K562 (cell line): ENCODE results near the gene ECHDC1. TPM values are rescaled to one million over a fixed set of nuclear protein-coding genes. Genes with fewer than 3 reads are reported as not detected.

Experiments used
- ATAC-seq: fragments of 200-7000 bp; cut with Tn5 transposase; 3 replicates; pipeline ENCODE4 v1.9.1; 2020; ENCODE audit warnings: moderate library complexity
- BruUV-seq: library from RNA; stranded (reverse); fragments of 400-500 nt; replicated peaks from 2 replicates; lab custom pipeline; 2021; lab: Mats Ljungman, UMichigan
- CTCF ChIA-PET: fragments of 300-600 bp; formaldehyde crosslinking; extraction: SDS; loops from one replicate; lab custom pipeline; 2021; ENCODE audit warnings: low intra/inter-chr PET ratio; lab: Yijun Ruan, JAX
- POLR2A ChIA-PET: fragments of 300-600, 350-650 bp; sonication (Branson Sonifier 250); formaldehyde crosslinking; extraction: SDS; loops from one replicate; lab custom pipeline; 2021; ENCODE audit warnings: antibody characterized with exemption, inconsistent platforms; lab: Yijun Ruan, JAX
- DNase-seq, 4 experiments: peaks; one replicate each; pipeline versions ENCODE4 v3.0.0 to v3.0.0-alpha.2; 2011 to 2018; ENCODE audit warnings: low spot score in 3 of 4, mixed read lengths in 3 of 4; ENCODE audit errors: extremely low read depth in 1 of 4
- FAIRE-seq: peaks from 2 replicates; lab custom pipeline; 2011; peaks lifted over from hg19 to GRCh38; lab: Jason Lieb, UNC
- H2AFZ ChIP-seq: 2 replicates; pipeline ENCODE4 v1.6.0; 2011; ENCODE audit warnings: low read depth, low read length, control low read depth, inconsistent platforms
- H3K27ac ChIP-seq: fragments of 200-600 bp; 3 replicates; pipeline ENCODE4 v1.8.0; 2011; ENCODE audit warnings: low read depth, mild to moderate bottlenecking, control low read depth, inconsistent platforms, low read length, moderate library complexity, mixed read lengths; ENCODE audit errors: extremely low read depth
- H3K27me3 ChIP-seq, 2 experiments: fragments of 300-600 bp in 1 of 2; 2 replicates in 1 of 2; 3 replicates in 1 of 2; pipeline versions ENCODE4 v1.6.0 to v1.8.0; 2011; ENCODE audit warnings: inconsistent platforms in 2 of 2, low read length in 2 of 2, mild to moderate bottlenecking in 1 of 2, mixed read lengths in 1 of 2, moderate library complexity in 1 of 2; ENCODE audit not compliant: control insufficient read depth in 2 of 2, insufficient read depth in 2 of 2
- H3K36me3 ChIP-seq: fragments of 300-600 bp; 3 replicates; pipeline ENCODE4 v1.8.0; 2011; ENCODE audit warnings: mild to moderate bottlenecking, low read length, inconsistent platforms; ENCODE audit not compliant: control insufficient read depth, insufficient read depth
- H3K4me1 ChIP-seq, 2 experiments: fragments of 200-600 bp in 1 of 2; replicated peaks in 1 of 2; 2 replicates in 1 of 2; 3 replicates in 1 of 2; pipeline versions ENCODE4 v1.5.1 to v1.8.0; 2011; ENCODE audit warnings: inconsistent platforms in 2 of 2, low read length in 2 of 2, mild to moderate bottlenecking in 1 of 2, mixed read lengths in 1 of 2, moderate library complexity in 1 of 2; ENCODE audit not compliant: control insufficient read depth in 2 of 2, insufficient read depth in 2 of 2
- H3K4me2 ChIP-seq: 2 replicates; pipeline ENCODE4 v1.6.1; 2011; ENCODE audit warnings: low read length, control low read depth, inconsistent platforms, mixed read lengths; ENCODE audit not compliant: insufficient read depth
- H3K4me3 ChIP-seq: fragments of 200-600 bp; sonication (generic), shearing (Covaris generic); 2 replicates; pipeline ENCODE4 v1.5.1; 2016; ENCODE audit warnings: control low read depth, inconsistent platforms
- H3K79me2 ChIP-seq: fragments of 200-600 bp; 3 replicates; pipeline ENCODE4 v1.8.0; 2011; ENCODE audit warnings: low read length, inconsistent platforms; ENCODE audit not compliant: control insufficient read depth, insufficient read depth
- H3K9ac ChIP-seq, 2 experiments: 2 replicates each; pipeline versions ENCODE4 v1.6.0 to v1.6.1; 2011; ENCODE audit warnings: low read depth in 2 of 2, low read length in 2 of 2, control low read depth in 1 of 2, inconsistent platforms in 1 of 2, mild to moderate bottlenecking in 1 of 2, mixed read lengths in 1 of 2; ENCODE audit not compliant: insufficient read depth in 1 of 2
- H3K9me1 ChIP-seq: one replicate; pipeline ENCODE4 v1.6.0; 2011; ENCODE audit warnings: inconsistent platforms, mild to moderate bottlenecking, low read length, moderate library complexity; ENCODE audit not compliant: control insufficient read depth, insufficient read depth
- H3K9me3 ChIP-seq: replicated peaks from 2 replicates; pipeline ENCODE4 v1.5.1; 2011; ENCODE audit warnings: low read depth, low read length, inconsistent platforms; ENCODE audit not compliant: control insufficient read depth, insufficient read depth
- H4K20me1 ChIP-seq: replicated peaks from 2 replicates; pipeline ENCODE4 v1.6.1; 2011; ENCODE audit warnings: low read length, inconsistent platforms, mixed read lengths; ENCODE audit not compliant: control insufficient read depth, insufficient read depth
- AFF1 ChIP-seq, 2 experiments: fragments of 450-650 bp; IDR thresholded peaks; 2 replicates each; pipeline ENCODE4 v1.6.1; 2018; ENCODE audit warnings: mild to moderate bottlenecking in 2 of 2, low read depth in 1 of 2; ENCODE audit not compliant: partially characterized antibody in 2 of 2
- CHD4 ChIP-seq: fragments of 200-600 bp; sonication (generic); IDR thresholded peaks from 3 replicates; pipeline ENCODE4 v1.6.1; 2012; ENCODE audit warnings: low read depth, mild to moderate bottlenecking, mixed read lengths, low read length, inconsistent platforms; ENCODE audit not compliant: insufficient read depth, insufficient replicate concordance, poor library complexity, severe bottlenecking
- CSDE1 ChIP-seq, 2 experiments: fragments of 450-650 bp; IDR thresholded peaks; 2 replicates each; pipeline ENCODE4 v1.6.1; 2016; ENCODE audit warnings: mild to moderate bottlenecking in 1 of 2
- HBP1 ChIP-seq: fragments of 450-650 bp; formaldehyde crosslinking; IDR thresholded peaks from 2 replicates; pipeline ENCODE4 v1.4.0; 2022; ENCODE audit warnings: missing genetic modification characterization
- SAFB ChIP-seq: fragments of 200-400 bp; formaldehyde crosslinking; IDR thresholded peaks from 2 replicates; pipeline ENCODE4 v1.6.1; 2017; ENCODE audit warnings: low read depth, low read length, borderline replicate concordance
- UBTF ChIP-seq, 2 experiments: IDR thresholded peaks; 2 replicates each; pipeline ENCODE4 v1.6.1; 2012; ENCODE audit warnings: improper control_type of control experiment in 2 of 2, low read depth in 2 of 2, low read length in 2 of 2, borderline replicate concordance in 1 of 2
- ZBTB1 ChIP-seq: sonication (generic); formaldehyde crosslinking; IDR thresholded peaks from 2 replicates; pipeline ENCODE4 v1.8.1; 2023; ENCODE audit warnings: missing genetic modification reagents, low read depth, mild to moderate bottlenecking, borderline replicate concordance
- ZNF224 ChIP-seq: sonication (generic); formaldehyde crosslinking; IDR thresholded peaks from 2 replicates; pipeline ENCODE4 v1.8.0; 2022; ENCODE audit warnings: mild to moderate bottlenecking, missing genetic modification reagents
- ZNF431 ChIP-seq: sonication (generic); formaldehyde crosslinking; IDR thresholded peaks from 2 replicates; pipeline ENCODE4 v1.8.0; 2022; ENCODE audit warnings: mild to moderate bottlenecking, missing genetic modification reagents
- WGBS: fragments of 100-300 bp; shearing (Covaris generic); methylation state at CpG from one replicate; pipeline ENCODE4 v1.1.6; 2016; ENCODE audit warnings: low coverage, mixed read lengths; ENCODE audit not compliant: insufficient coverage; ENCODE audit errors: missing lambda C conversion rate; 5-methylcytosine and 5-hydroxymethylcytosine counted together
- in situ Hi-C: fragments of 300-500 bp; cut with MboI; formaldehyde crosslinking; loops from 4 replicates; pipeline ENCODE4 v1.15.0; 2018; ENCODE audit warnings: inconsistent platforms, mixed read lengths
- intact Hi-C: fragments of 100-400 bp; cut with micrococcal nuclease; formaldehyde crosslinking; loops from 2 replicates; pipeline ENCODE4 v1.14.2; 2022
- polyA plus RNA-seq, 8 experiments: library from polyadenylated mRNA; depleted of rRNA in 4 of 8; stranded (reverse) in 5 of 8; unstranded in 3 of 8; fragments of >200 nt; fragmentation: Nextera tagmentation in 2 of 8; fragmentation: Illumina TruSeq in 1 of 8; extraction: Ambion mirVana in 2 of 8; extraction: Trizol in 1 of 8; gene quantifications; 2 replicates each; pipeline versions ENCODE4 v1.2.1 to v1.2.3, GENCODE V29; 2011 to 2014; ENCODE audit warnings: inconsistent platforms in 1 of 8, missing spikeins in 1 of 8
- total RNA-seq, 7 experiments: library from RNA; depleted of rRNA in 6 of 7; stranded (reverse); fragments of >200 nt in 6 of 7; fragmentation: Illumina TruSeq in 2 of 7; extraction: Trizol in 2 of 7; gene quantifications; 2 replicates each; pipeline versions ENCODE4 v1.2.1 to v1.2.3, GENCODE V29; 2011 to 2021; ENCODE audit warnings: low replicate concordance in 1 of 7

Gene ECHDC1
- total and polyA plus RNA-seq, 9 of the 15 experiments (the other 6 are each of a cell fraction or from before 2014, with no cell fraction given), result 58.0 to 105 (median 78.6) TPM

- no peaks in the 10 kb centered on the region; the same call in 1 of the 2 replicates for H3K9me3 ChIP-seq
- no peak overlapping the region for H2AFZ ChIP-seq
- DNase-seq, result no peak
- intact Hi-C loops (loop anchor here (10.0 kb wide), 1 partner anchor 1363 kb away; the partner anchor contains the start of gene TRMT11), in situ Hi-C loops (no loop called here)
- H3K4me2 ChIP-seq, result no peak overlapping the region
- no peak for TF ChIP-seq ZNF431
- no peak for TF ChIP-seq ZNF224 (CRISPR knock-in tag)
- TF ChIP-seq HBP1, result no peak
- TF ChIP-seq CHD4, result no peak
- TF ChIP-seq SAFB, result no peak
- no peak for TF ChIP-seq AFF1 (IDR thresholded peaks at IDR 0.05; ENCODE audit: low read depth in 1 of 2, partially characterized antibody in 2 of 2)
- no peak for TF ChIP-seq CSDE1 (IDR thresholded peaks at IDR 0.05)
- TF ChIP-seq ZBTB1, result no peak
- no peak for TF ChIP-seq UBTF (IDR thresholded peaks at IDR 0.05; ENCODE audit: borderline replicate concordance in 1 of 2, low read depth in 2 of 2, low read length in 2 of 2)
- no peak overlapping the region for H3K4me3 ChIP-seq
- POLR2A ChIA-PET, result no interaction called here
- H4K20me1 ChIP-seq, result no peaks in the 10 kb centered on the region
- H3K4me1 ChIP-seq, result no peaks in the 10 kb centered on the region; a peak in 1 of 5 replicates
- BruUV-seq, result no TSS peak
- CTCF ChIA-PET, result no interaction called here
- peaks cover 5% of the 10 kb centered on the region; the same call in 2 of the 3 replicates for H3K36me3 ChIP-seq
- no peaks in the 10 kb centered on the region for H3K27me3 ChIP-seq
- ATAC-seq, result no peak
- no peak overlapping the region for H3K9ac ChIP-seq
- H3K79me2 ChIP-seq, result peaks cover 41% of the 10 kb centered on the region
- H3K27ac ChIP-seq, result no peak overlapping the region
- H3K9me1 ChIP-seq, result no peaks in the 10 kb centered on the region
- FAIRE-seq, result no peak
- 97% methylated on average over 8 of the region's 10 CpGs for WGBS
Observed at GRCh38 chr6:127348028-127348661, 4.7 kb upstream of the ECHDC1 start.
